ENCODE measurements around the gene TMEM18. TPM values are rescaled to one million over a fixed set of nuclear protein-coding genes. Genes with fewer than 3 reads are reported as not detected.

Gene TMEM18
- total and polyA plus RNA-seq, 2 experiments from 2014 or later: 9.9 to 37.7 TPM

- Histone ChIP-seq H3K9me3 (ENCODE audit: low read depth) (no peaks in the 10 kb centered on the region), H3K4me1 (ENCODE audit: insufficient read depth) (no peaks in the 10 kb centered on the region), H3K27me3 (replicated peaks; ENCODE audit: insufficient read depth) (no peaks in the 10 kb centered on the region), H3K36me3 (ENCODE audit: low read depth) (no peaks in the 10 kb centered on the region), H3K27ac (no peak overlapping the region), H3K79me2 (ENCODE audit: insufficient read depth) (no peaks in the 10 kb centered on the region), H3K4me2 (ENCODE audit: unreplicated experiment) (no peak overlapping the region), H4K20me1 (ENCODE audit: insufficient read depth) (no peaks in the 10 kb centered on the region), H3K9me2 (ENCODE audit: insufficient read depth) (no peaks in the 10 kb centered on the region), H3F3A (ENCODE audit: insufficient read depth) (no peaks in the 10 kb centered on the region), H3K4me3 (no peak overlapping the region), H2AFZ (peak overlapping the region; percentile 82), H3K9ac (no peak overlapping the region)
- TF ChIP-seq EZH2 (IDR thresholded peaks at IDR 0.05; ENCODE audit: insufficient read depth, poor library complexity, severe bottlenecking) (no peak), EZH2phosphoT487 (IDR thresholded peaks at IDR 0.05; ENCODE audit: insufficient read depth, low read depth) (no peak)
- 77 to 86% methylated on average over 31 to 56 of the region's 57 CpGs for WGBS, 2 experiments (ENCODE audit: low coverage in 1 of 2, low lambda C conversion rate in 2 of 2, missing lambda C conversion rate in 2 of 2)
- in situ Hi-C loops (cut with MboI): no loop called here
- DNase-seq: no peak
Measured at GRCh38 chr2:635687-636621, 41.3 kb downstream of the TMEM18 start.

DNA sequence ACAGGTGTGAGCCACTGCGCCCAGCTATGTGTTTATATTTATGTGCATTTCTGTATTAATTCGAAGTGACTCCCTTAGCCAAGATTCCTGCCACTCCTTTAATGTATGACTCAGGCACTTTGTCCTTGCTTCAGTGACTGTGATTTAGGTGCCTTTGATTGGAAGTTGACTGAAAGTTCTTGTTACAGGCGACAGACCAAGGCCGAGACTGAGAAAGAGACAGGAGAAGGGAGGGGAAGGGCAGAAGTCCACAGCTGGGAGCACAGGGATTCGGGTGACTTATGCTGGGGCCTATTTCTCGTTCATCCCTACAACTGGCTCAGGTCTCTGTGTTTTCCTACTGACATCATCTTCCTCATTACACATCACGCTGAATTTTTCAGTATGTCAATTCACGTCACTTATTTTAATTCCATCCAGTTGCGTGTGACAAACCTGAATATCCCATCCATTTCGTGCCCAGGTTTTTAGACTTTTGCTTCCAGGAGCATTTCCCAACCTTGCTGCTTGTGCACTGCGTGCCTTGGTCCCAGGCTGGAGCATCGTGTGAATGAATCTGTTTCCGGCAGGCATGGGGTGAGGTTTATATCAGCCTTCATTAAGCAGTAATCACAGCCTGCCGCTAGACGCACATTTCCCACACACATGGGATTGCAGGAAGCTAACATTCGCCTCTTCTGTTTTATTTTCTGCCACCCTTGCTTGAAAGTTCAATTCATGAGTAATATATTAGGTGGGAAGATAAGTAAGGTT, 42.4 kb downstream of the TMEM18 start:
- H4K20me1 ChIP-seq (ENCODE audit: insufficient read depth): no peaks in the 10 kb centered on the region
- H3K79me2 ChIP-seq (ENCODE audit: insufficient read depth): no peaks in the 10 kb centered on the region
- H2AFZ ChIP-seq: no peak overlapping the region
- no peak for TF ChIP-seq EZH2phosphoT487 (IDR thresholded peaks at IDR 0.05; ENCODE audit: insufficient read depth, low read depth)
- TF ChIP-seq EZH2 (IDR thresholded peaks at IDR 0.05; ENCODE audit: insufficient read depth, poor library complexity, severe bottlenecking): no peak
- no peak overlapping the region for H3K4me3 ChIP-seq
- H3K4me1 ChIP-seq (ENCODE audit: insufficient read depth): no peaks in the 10 kb centered on the region
- no peak overlapping the region for H3K9ac ChIP-seq
- no peak overlapping the region for H3K27ac ChIP-seq
- no peaks in the 10 kb centered on the region for H3K36me3 ChIP-seq (ENCODE audit: low read depth)
- 64 to 69% methylated on average over 16 of the region's 16 CpGs for WGBS, 2 experiments (ENCODE audit: low coverage in 1 of 2, low lambda C conversion rate in 2 of 2, missing lambda C conversion rate in 2 of 2)
- no peak overlapping the region for H3K4me2 ChIP-seq (ENCODE audit: unreplicated experiment)
- H3K27me3 ChIP-seq (replicated peaks; ENCODE audit: insufficient read depth): no peaks in the 10 kb centered on the region
- no peak for DNase-seq
- in situ Hi-C loops (cut with MboI): no loop called here
- no peaks in the 10 kb centered on the region for H3F3A ChIP-seq (ENCODE audit: insufficient read depth)
- H3K9me2 ChIP-seq (ENCODE audit: insufficient read depth): no peaks in the 10 kb centered on the region
- no peaks in the 10 kb centered on the region for H3K9me3 ChIP-seq (ENCODE audit: low read depth)

GRCh38 chr2:634041-634440, 43.2 kb downstream of the TMEM18 start:
- H4K20me1 ChIP-seq (ENCODE audit: insufficient read depth): no peaks in the 10 kb centered on the region
- no peak overlapping the region for H3K4me2 ChIP-seq (ENCODE audit: unreplicated experiment)
- no peak overlapping the region for H3K4me3 ChIP-seq
- H3K9me3 ChIP-seq (ENCODE audit: low read depth): no peaks in the 10 kb centered on the region
- H3K27me3 ChIP-seq (replicated peaks; ENCODE audit: insufficient read depth): no peaks in the 10 kb centered on the region
- no peak overlapping the region for H3K27ac ChIP-seq
- no peaks in the 10 kb centered on the region for H3K4me1 ChIP-seq (ENCODE audit: insufficient read depth)
- H3F3A ChIP-seq (ENCODE audit: insufficient read depth): no peaks in the 10 kb centered on the region
- TF ChIP-seq EZH2phosphoT487 (IDR thresholded peaks at IDR 0.05; ENCODE audit: insufficient read depth, low read depth): no peak
- no peak for DNase-seq
- no peak overlapping the region for H3K9ac ChIP-seq
- H3K79me2 ChIP-seq (ENCODE audit: insufficient read depth): no peaks in the 10 kb centered on the region
- 74 to 77% methylated on average over 11 of the region's 11 CpGs for WGBS, 2 experiments (ENCODE audit: low coverage in 1 of 2, low lambda C conversion rate in 2 of 2, missing lambda C conversion rate in 2 of 2)
- H3K36me3 ChIP-seq (ENCODE audit: low read depth): no peaks in the 10 kb centered on the region
- H2AFZ ChIP-seq: no peak overlapping the region
- no peaks in the 10 kb centered on the region for H3K9me2 ChIP-seq (ENCODE audit: insufficient read depth)
- in situ Hi-C loops (cut with MboI): no loop called here

DNA sequence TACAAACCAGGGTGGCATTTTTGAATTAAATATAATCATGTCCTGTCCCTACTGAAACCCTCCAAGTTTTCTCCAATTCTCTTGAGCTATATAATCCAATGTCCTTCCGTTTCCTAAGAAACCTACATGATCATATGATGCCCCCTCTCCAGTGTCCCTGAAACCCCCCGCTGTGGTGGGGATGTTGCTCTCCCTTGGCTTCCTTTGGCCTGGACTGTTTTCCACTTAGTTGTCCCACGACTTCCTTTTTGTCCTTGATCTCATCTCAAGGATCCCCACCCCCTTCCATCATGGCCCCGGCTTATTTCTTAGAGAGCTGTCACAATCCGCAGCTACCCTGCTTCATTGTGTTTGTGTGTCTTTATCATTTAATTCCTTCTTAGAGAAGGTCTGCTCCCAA, 43.8 kb downstream of the TMEM18 start:
- H3F3A ChIP-seq (ENCODE audit: insufficient read depth): no peaks in the 10 kb centered on the region
- 63 to 69% methylated on average over 5 of the region's 5 CpGs for WGBS, 2 experiments (ENCODE audit: low coverage in 1 of 2, low lambda C conversion rate in 2 of 2, missing lambda C conversion rate in 2 of 2)
- in situ Hi-C loops (cut with MboI): no loop called here

More for the DNA sequence above, 43.8 kb downstream of the TMEM18 start:
- Histone ChIP-seq H3K9ac (no peak overlapping the region), H3K4me3 (no peak overlapping the region), H3K9me3 (ENCODE audit: low read depth) (no peaks in the 10 kb centered on the region), H3K27me3 (replicated peaks; ENCODE audit: insufficient read depth) (no peaks in the 10 kb centered on the region), H4K20me1 (ENCODE audit: insufficient read depth) (no peaks in the 10 kb centered on the region), H3K9me2 (ENCODE audit: insufficient read depth) (no peaks in the 10 kb centered on the region), H3K27ac (no peak overlapping the region), H3K4me1 (ENCODE audit: insufficient read depth) (no peaks in the 10 kb centered on the region), H2AFZ (no peak overlapping the region), H3K79me2 (ENCODE audit: insufficient read depth) (no peaks in the 10 kb centered on the region), H3K36me3 (ENCODE audit: low read depth) (no peaks in the 10 kb centered on the region), H3K4me2 (ENCODE audit: unreplicated experiment) (no peak overlapping the region)
- DNase-seq: no peak
- TF ChIP-seq EZH2phosphoT487 (IDR thresholded peaks at IDR 0.05; ENCODE audit: insufficient read depth, low read depth) (no peak), EZH2 (IDR thresholded peaks at IDR 0.05; ENCODE audit: insufficient read depth, poor library complexity, severe bottlenecking) (no peak)
